ENCODE results near the gene GGT5.

GRCh38 chr22:24247011-24247507, 2.2 kb upstream of the GGT5 start:
- TF ChIP-seq CTCF (IDR thresholded peaks at IDR 0.05; ENCODE audit: low read length) (no peak), EZH2 (optimal IDR thresholded peaks at IDR 0.05; ENCODE audit: low read depth, low read length) (no peak)

Data from MM.1S (cell line).